H1 (cell line): Measurements from ENCODE around the gene NOB1. TPM values are rescaled to one million over a fixed set of nuclear protein-coding genes. Genes with fewer than 3 reads are reported as not detected.

Experiments
- CTCF ChIA-PET: fragments of 300-600 bp; sonication (Branson Sonifier 250); formaldehyde crosslinking; loops from one replicate; lab custom pipeline; 2021; ENCODE audit not compliant: partially characterized antibody; lab: Charles Lee
- POLR2A ChIA-PET: fragments of 300-600 bp; sonication (Branson Sonifier 250); formaldehyde crosslinking; loops from one replicate; lab custom pipeline; 2021; ENCODE audit warnings: inconsistent platforms; ENCODE audit not compliant: partially characterized antibody; lab: Charles Lee
- DNase-seq, 2 experiments: peaks; one replicate each; pipeline versions ENCODE4 v3.0.0 to v3.0.0-alpha.2; 2010 to 2022; ENCODE audit warnings: low spot score in 2 of 2, low read depth in 1 of 2, mixed read lengths in 1 of 2
- FAIRE-seq: peaks from 2 replicates; lab custom pipeline; 2011; peaks lifted over from hg19 to GRCh38; lab: Jason Lieb, UNC
- H2AFZ ChIP-seq: 2 replicates; pipeline ENCODE4 v1.8.1; 2012; ENCODE audit warnings: low read length, inconsistent platforms
- H2AK5ac ChIP-seq: 2 replicates; pipeline ENCODE4 v1.6.1; 2013; ENCODE audit warnings: low read depth, low read length
- H2BK120ac ChIP-seq: replicated peaks from 2 replicates; pipeline ENCODE3; 2013; ENCODE audit warnings: low read depth, low read length, inconsistent platforms
- H2BK12ac ChIP-seq: 2 replicates; pipeline ENCODE4 v1.6.1; 2013; ENCODE audit warnings: low read depth, low read length
- H2BK15ac ChIP-seq: 2 replicates; pipeline ENCODE4 v1.6.1; 2013; ENCODE audit warnings: low read length
- H2BK20ac ChIP-seq: 2 replicates; pipeline ENCODE4 v1.6.1; 2013; ENCODE audit warnings: low read length
- H2BK5ac ChIP-seq: 2 replicates; pipeline ENCODE4 v1.6.1; 2013; ENCODE audit warnings: low read depth, low read length
- H3K14ac ChIP-seq: 2 replicates; pipeline ENCODE4 v1.6.1; 2013; ENCODE audit warnings: inconsistent platforms; ENCODE audit not compliant: insufficient read length
- H3K18ac ChIP-seq: 2 replicates; pipeline ENCODE4 v1.6.1; 2013; ENCODE audit warnings: low read length; ENCODE audit errors: extremely low read depth
- H3K23ac ChIP-seq: 2 replicates; pipeline ENCODE4 v1.6.1; 2013; ENCODE audit warnings: inconsistent platforms; ENCODE audit not compliant: insufficient read length
- H3K23me2 ChIP-seq: 2 replicates; pipeline ENCODE4 v1.6.1; 2013; ENCODE audit warnings: low read depth, low read length
- H3K27ac ChIP-seq: 2 replicates; pipeline ENCODE4 v1.6.1; 2011; ENCODE audit warnings: low read depth, low read length, inconsistent platforms
- H3K27me3 ChIP-seq, 4 experiments: replicated peaks in 1 of 4; 1 replicate in 1 of 4; 2 replicates in 3 of 4; pipeline versions ENCODE4 v1.6.1 to v1.8.1; 2011 to 2013; ENCODE audit warnings: low read length in 3 of 4, mild to moderate bottlenecking in 3 of 4, inconsistent platforms in 2 of 4, mixed read lengths in 2 of 4, moderate library complexity in 1 of 4; ENCODE audit not compliant: control insufficient read depth in 3 of 4, insufficient read depth in 3 of 4; ENCODE audit errors: extremely low read depth in 1 of 4
- H3K36me3 ChIP-seq, 4 experiments: 2 replicates each; pipeline versions ENCODE4 v1.6.1 to v1.8.1; 2011 to 2013; ENCODE audit warnings: mild to moderate bottlenecking in 4 of 4, low read length in 3 of 4, moderate library complexity in 2 of 4, control low read depth in 1 of 4, inconsistent platforms in 1 of 4; ENCODE audit not compliant: insufficient read depth in 4 of 4, control insufficient read depth in 2 of 4
- H3K4ac ChIP-seq: replicated peaks from 2 replicates; pipeline ENCODE3; 2013; ENCODE audit warnings: low read length, low read depth, mixed read lengths, inconsistent platforms; ENCODE audit not compliant: insufficient read length
- H3K4me1 ChIP-seq, 4 experiments: replicated peaks in 1 of 4; 1 replicate in 1 of 4; 2 replicates in 3 of 4; pipeline versions ENCODE4 v1.6.1 to v1.8.1; 2011 to 2013; ENCODE audit warnings: low read length in 3 of 4, inconsistent platforms in 2 of 4, mixed read lengths in 1 of 4; ENCODE audit not compliant: insufficient read depth in 4 of 4, control insufficient read depth in 3 of 4
- H3K4me2 ChIP-seq, 2 experiments: 2 replicates each; pipeline versions ENCODE4 v1.6.1 to v1.8.1; 2011 to 2013; ENCODE audit warnings: low read depth in 2 of 2, low read length in 2 of 2, control low read depth in 1 of 2, inconsistent platforms in 1 of 2, mild to moderate bottlenecking in 1 of 2; ENCODE audit not compliant: insufficient read depth in 1 of 2
- H3K4me3 ChIP-seq, 4 experiments: fragments of 200-600, 300-600 bp in 1 of 4; sonication (generic), shearing (Covaris generic), sonication (Bioruptor Twin) in 1 of 4; 2 replicates each; pipeline versions ENCODE4 v1.5.1 to v1.8.1; 2011 to 2016; ENCODE audit warnings: low read length in 4 of 4, low read depth in 3 of 4, control low read depth in 2 of 4, inconsistent platforms in 2 of 4, mild to moderate bottlenecking in 2 of 4, mixed read lengths in 1 of 4, moderate library complexity in 1 of 4; ENCODE audit not compliant: insufficient read depth in 2 of 4; ENCODE audit errors: extremely low read depth in 1 of 4
- H3K56ac ChIP-seq: replicated peaks from 2 replicates; pipeline ENCODE3; 2013; ENCODE audit warnings: low read depth, mild to moderate bottlenecking, mixed read lengths, low read length, inconsistent platforms; ENCODE audit not compliant: insufficient read length
- H3K79me1 ChIP-seq: 2 replicates; pipeline ENCODE4 v1.6.1; 2013; ENCODE audit warnings: low read depth, low read length, control low read depth
- H3K79me2 ChIP-seq, 2 experiments: 2 replicates each; pipeline versions ENCODE4 v1.6.1 to v1.8.1; 2012 to 2013; ENCODE audit warnings: low read length in 2 of 2, mild to moderate bottlenecking in 2 of 2, inconsistent platforms in 1 of 2; ENCODE audit not compliant: insufficient read depth in 2 of 2, control insufficient read depth in 1 of 2
- H3K9ac ChIP-seq, 4 experiments: replicated peaks in 1 of 4; 1 replicate in 1 of 4; 2 replicates in 3 of 4; pipeline versions ENCODE4 v1.6.1 to v1.8.1; 2011 to 2013; ENCODE audit warnings: low read depth in 3 of 4, low read length in 3 of 4, control low read depth in 2 of 4, mild to moderate bottlenecking in 2 of 4, moderate library complexity in 2 of 4, inconsistent platforms in 1 of 4; ENCODE audit errors: extremely low read depth in 1 of 4
- H3K9me3 ChIP-seq, 2 experiments: 2 replicates each; pipeline versions ENCODE4 v1.6.1 to v1.8.1; 2012 to 2013; ENCODE audit warnings: mild to moderate bottlenecking in 2 of 2, moderate library complexity in 2 of 2, control low read depth in 1 of 2, inconsistent platforms in 1 of 2, low read depth in 1 of 2, low read length in 1 of 2, mixed read lengths in 1 of 2; ENCODE audit not compliant: insufficient read depth in 2 of 2
- H4K20me1 ChIP-seq, 2 experiments: replicated peaks in 1 of 2; 2 replicates each; pipeline versions ENCODE3 to v1.8.1; 2011 to 2013; ENCODE audit warnings: inconsistent platforms in 2 of 2, low read length in 2 of 2, mild to moderate bottlenecking in 1 of 2; ENCODE audit not compliant: insufficient read depth in 2 of 2, control insufficient read depth in 1 of 2
- H4K5ac ChIP-seq: 2 replicates; pipeline ENCODE4 v1.6.1; 2013; ENCODE audit warnings: low read length, low read depth, mixed read lengths, inconsistent platforms; ENCODE audit not compliant: insufficient read length
- H4K8ac ChIP-seq: 2 replicates; pipeline ENCODE4 v1.8.0; 2013; ENCODE audit warnings: mild to moderate bottlenecking, moderate library complexity, low read length, inconsistent platforms; ENCODE audit not compliant: insufficient read depth; ENCODE audit errors: extremely low read depth
- H4K91ac ChIP-seq: replicated peaks from 2 replicates; pipeline ENCODE3; 2013; ENCODE audit warnings: low read length, mixed read lengths, inconsistent platforms; ENCODE audit not compliant: insufficient read length
- BCL11A ChIP-seq, 2 experiments: IDR thresholded peaks; one replicate each; pipeline ENCODE4 v1.6.1; 2011; ENCODE audit warnings: low read depth in 2 of 2, low read length in 2 of 2, mild to moderate bottlenecking in 2 of 2
- BRCA1 ChIP-seq: IDR thresholded peaks from 2 replicates; pipeline ENCODE4 v1.6.1; 2012; ENCODE audit warnings: low read depth, low read length, improper control_type of control experiment
- CBX5 ChIP-seq: fragments of 300-800, 300-1000 bp; sonication (generic); IDR thresholded peaks from 2 replicates; pipeline ENCODE4 v1.7.1; 2016; ENCODE audit warnings: antibody characterized with exemption, low read length, low read depth
- KDM1A ChIP-seq: fragments of 200-600, 300-600 bp; sonication (generic); IDR thresholded peaks from 2 replicates; pipeline ENCODE4 v1.7.1; 2016; ENCODE audit warnings: mild to moderate bottlenecking, low read length, borderline replicate concordance
- POLR2AphosphoS5 ChIP-seq: IDR thresholded peaks from 2 replicates; pipeline ENCODE4 v1.6.1; 2011; ENCODE audit warnings: low read depth, low read length
- POU5F1 ChIP-seq: IDR thresholded peaks from 2 replicates; pipeline ENCODE4 v1.6.1; 2011; ENCODE audit warnings: low read depth, mild to moderate bottlenecking, low read length, moderate library complexity
- RXRA ChIP-seq: IDR thresholded peaks from 2 replicates; pipeline ENCODE4 v1.6.1; 2011; ENCODE audit warnings: low read depth, mild to moderate bottlenecking, low read length, moderate library complexity; ENCODE audit not compliant: insufficient read depth
- SIRT6 ChIP-seq: IDR thresholded peaks from one replicate; pipeline ENCODE4 v1.7.1; 2012; ENCODE audit warnings: low read length, inconsistent platforms
- SP2 ChIP-seq: IDR thresholded peaks from 2 replicates; pipeline ENCODE4 v1.6.1; 2012; ENCODE audit warnings: mild to moderate bottlenecking, low read length, inconsistent platforms
- SRF ChIP-seq: IDR thresholded peaks from 2 replicates; pipeline ENCODE4 v1.6.1; 2011; ENCODE audit warnings: mild to moderate bottlenecking, low read depth, low read length, moderate library complexity
- SUZ12 ChIP-seq: fragments of 200-600 bp; sonication (generic); IDR thresholded peaks from 2 replicates; pipeline ENCODE4 v1.6.1; 2012; ENCODE audit warnings: mild to moderate bottlenecking, inconsistent platforms, low read length, moderate library complexity, mixed read lengths
- WGBS, 2 experiments: shearing (Covaris generic) in 1 of 2; methylation state at CpG; one replicate each; pipeline versions ENCODE4 v1.1.6 to v1.1.7; 2013 to 2015; ENCODE audit warnings: low lambda C conversion rate in 2 of 2, mixed read lengths in 2 of 2, inconsistent platforms in 1 of 2, low coverage in 1 of 2, missing lambda C conversion rate in 1 of 2; ENCODE audit not compliant: insufficient replicate concordance in 2 of 2, insufficient coverage in 1 of 2, insufficient read length in 1 of 2; ENCODE audit errors: extremely low coverage in 1 of 2, missing lambda C conversion rate in 1 of 2; 5-methylcytosine and 5-hydroxymethylcytosine counted together
- polyA plus RNA-seq, 7 experiments: library from polyadenylated mRNA; depleted of rRNA in 3 of 7; stranded (reverse) in 5 of 7; unstranded in 2 of 7; fragments of >200 nt in 5 of 7; fragments of 200-250 nt in 2 of 7; gene quantifications; 1 replicate in 5 of 7; 2 replicates in 1 of 7; 4 replicates in 1 of 7; pipeline versions ENCODE4 v1.2.1 to v1.2.3, GENCODE V29; 2011 to 2013; ENCODE audit warnings: missing spikeins in 2 of 7, mixed read lengths in 2 of 7
- total RNA-seq: library from RNA; stranded (reverse); fragmentation: NEBNext Ultra II Directional; extraction: Animal tissue kit (Norgen Biotek cat#: 25700); gene quantifications from 2 replicates; pipeline ENCODE4 v1.2.1, GENCODE V29; 2021
- TF ChIP-seq, protein P1 (sequence below): IDR thresholded peaks from 2 replicates; pipeline ENCODE4 v1.6.1; 2012; ENCODE audit warnings: inconsistent platforms
- TF ChIP-seq, protein P2 (sequence below): IDR thresholded peaks from 2 replicates; pipeline ENCODE4 v1.6.1; 2011; ENCODE audit warnings: low read length, improper control_type of control experiment

The NOB1 gene
- total and polyA plus RNA-seq, 2 of the 8 experiments (the other 6 are each of a cell fraction or from before 2014, with no cell fraction given) = 88.2 to 108 TPM

DNA sequence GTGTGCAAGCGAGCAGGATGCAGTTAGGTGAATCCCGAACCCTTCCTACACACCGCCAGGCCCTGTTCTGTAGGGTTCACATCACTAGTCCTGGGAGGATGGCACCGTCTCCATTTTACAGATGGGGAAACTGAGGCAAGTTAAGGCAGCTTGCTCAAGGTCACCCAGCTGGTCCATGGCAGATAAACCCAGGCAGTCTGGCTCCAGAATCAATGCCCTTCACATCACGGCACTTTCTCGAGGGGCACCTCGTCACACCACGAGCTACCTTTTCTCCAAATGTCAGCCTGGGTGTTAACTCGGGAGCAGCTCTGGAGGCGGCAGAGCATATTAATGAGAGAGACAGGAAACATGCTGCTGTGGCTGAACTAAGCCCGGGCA, 9.5 kb downstream of the NOB1 start:
- WGBS, 2 experiments = 93% methylated on average over 11 of the region's 11 CpGs; no CpG with 5 or more reads in 1 of the 2 experiments
- ChIA-PET CTCF (interaction anchor here (0.8 to 2.2 kb wide), 3 partner anchors 9 to 36 kb away, joined by 3 to 16 read pairs (median 7); partner anchors contain the start of gene NOB1), POLR2A (interaction anchor here (0.8 to 3.2 kb wide), 4 partner anchors 9 to 21 kb away, joined by 3 to 11 read pairs (median 7); partner anchors contain the start of genes NOB1 and WWP2)
- TF ChIP-seq, protein P1, sequence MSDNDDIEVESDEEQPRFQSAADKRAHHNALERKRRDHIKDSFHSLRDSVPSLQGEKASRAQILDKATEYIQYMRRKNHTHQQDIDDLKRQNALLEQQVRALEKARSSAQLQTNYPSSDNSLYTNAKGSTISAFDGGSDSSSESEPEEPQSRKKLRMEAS = no peak
- no peak for TF ChIP-seq SP2
- no peak for TF ChIP-seq SRF
- TF ChIP-seq SIRT6 = no peak
- TF ChIP-seq, protein P2, sequence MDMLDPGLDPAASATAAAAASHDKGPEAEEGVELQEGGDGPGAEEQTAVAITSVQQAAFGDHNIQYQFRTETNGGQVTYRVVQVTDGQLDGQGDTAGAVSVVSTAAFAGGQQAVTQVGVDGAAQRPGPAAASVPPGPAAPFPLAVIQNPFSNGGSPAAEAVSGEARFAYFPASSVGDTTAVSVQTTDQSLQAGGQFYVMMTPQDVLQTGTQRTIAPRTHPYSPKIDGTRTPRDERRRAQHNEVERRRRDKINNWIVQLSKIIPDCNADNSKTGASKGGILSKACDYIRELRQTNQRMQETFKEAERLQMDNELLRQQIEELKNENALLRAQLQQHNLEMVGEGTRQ = no peak
- no peak for TF ChIP-seq CBX5
- no peak for TF ChIP-seq BRCA1
- no peak for TF ChIP-seq RXRA
- TF ChIP-seq BCL11A (IDR thresholded peaks at IDR 0.05; ENCODE audit: low read depth in 2 of 2, low read length in 2 of 2) = no peak
- TF ChIP-seq KDM1A = no peak
- TF ChIP-seq POU5F1 = no peak
- TF ChIP-seq SUZ12 = no peak
- no peak for TF ChIP-seq POLR2AphosphoS5

More for the DNA sequence above, 9.5 kb downstream of the NOB1 start:
- H3K56ac ChIP-seq = no peak overlapping the region
- no peak overlapping the region for H3K14ac ChIP-seq
- no peak overlapping the region for H2BK15ac ChIP-seq
- no peak overlapping the region for H2BK120ac ChIP-seq
- no peak overlapping the region for H3K4me2 ChIP-seq
- H3K9ac ChIP-seq = no peak overlapping the region
- no peak overlapping the region for H3K4ac ChIP-seq
- no peak overlapping the region for H2BK12ac ChIP-seq
- no peak overlapping the region for H4K8ac ChIP-seq
- H3K4me3 ChIP-seq = no peak overlapping the region
- no peak overlapping the region for H2BK5ac ChIP-seq
- no peaks in the 10 kb centered on the region for H3K23me2 ChIP-seq
- H3K4me1 ChIP-seq = no peaks in the 10 kb centered on the region
- H4K5ac ChIP-seq = no peak overlapping the region
- no peak overlapping the region for H4K91ac ChIP-seq
- no peak overlapping the region for H3K27ac ChIP-seq
- no peak overlapping the region for H3K23ac ChIP-seq
- H2AFZ ChIP-seq = no peak overlapping the region
- no peak for FAIRE-seq
- H2BK20ac ChIP-seq = no peak overlapping the region
- no peak overlapping the region for H3K18ac ChIP-seq
- DNase-seq = no peak
- H2AK5ac ChIP-seq = no peak overlapping the region
- H3K36me3 ChIP-seq = peaks cover 58 to 90% (median 79%) of the 10 kb centered on the region in 4 experiments
- peaks cover 0 to 4% of the 10 kb centered on the region in 2 experiments; a peak in 1 of 4 replicates for H3K79me2 ChIP-seq
- H3K9me3 ChIP-seq = no peaks in the 10 kb centered on the region
- H3K79me1 ChIP-seq = peaks cover 10% of the 10 kb centered on the region
- peaks cover 0 to 27% of the 10 kb centered on the region in 2 experiments for H4K20me1 ChIP-seq
- no peaks in the 10 kb centered on the region for H3K27me3 ChIP-seq
